Thymus (tissue), 2 donors: ENCODE data around the gene RFPL2. TPM values are rescaled to one million over a fixed set of nuclear protein-coding genes. Genes with fewer than 3 reads are reported as not detected.

Source experiments
- polyA plus RNA-seq: library from polyadenylated mRNA; stranded (reverse); fragments of 200-250 nt; gene quantifications from one replicate; pipeline ENCODE4 v1.2.3, GENCODE V29; 2013
- total RNA-seq: library from RNA; stranded (reverse); fragments of 120-200 nt; gene quantifications from one replicate; pipeline ENCODE4 v1.2.4, GENCODE V29; 2013
- donor health status: healthy.

Gene RFPL2
- total and polyA plus RNA-seq, 2 donors = 0.19 to 0.23 TPM

Other genes with a start within 250 kb of the RFPL2 start
- gene SLC5A1, start 161.8 kb downstream of the RFPL2 start, total RNA-seq = 0.24 TPM
- 0.52 TPM for gene SLC5A1, start 161.8 kb downstream of the RFPL2 start, polyA plus RNA-seq
- gene C22orf42, start 45.8 kb downstream of the RFPL2 start, total RNA-seq = 0.19 TPM
- 0.59 TPM for gene C22orf42, start 45.8 kb downstream of the RFPL2 start, polyA plus RNA-seq
- gene SLC5A4, start 50.3 kb upstream of the RFPL2 start, total RNA-seq = 0.09 TPM
- 0.18 TPM for gene SLC5A4, start 50.3 kb upstream of the RFPL2 start, polyA plus RNA-seq
- not detected for gene RFPL3, start 152.8 kb upstream of the RFPL2 start, total RNA-seq
- 0.11 TPM for gene RFPL3, start 152.8 kb upstream of the RFPL2 start, polyA plus RNA-seq
- 114 TPM for gene RTCB, start 207.2 kb upstream of the RFPL2 start, total RNA-seq
- 39.9 TPM for gene RTCB, start 207.2 kb upstream of the RFPL2 start, polyA plus RNA-seq